HepG2 (cell line): ENCODE measurements around the gene PLEKHG5. TPM values are rescaled to one million over a fixed set of nuclear protein-coding genes. Genes with fewer than 3 reads are reported as not detected.

Source experiments
- GATAD2A ChIP-seq: IDR thresholded peaks from 2 replicates; pipeline ENCODE4 v1.6.1; 2016
- HDAC2 ChIP-seq: sonication (generic); formaldehyde crosslinking; IDR thresholded peaks from 2 replicates; pipeline ENCODE4 v1.4.0; 2020; ENCODE audit warnings: missing genetic modification reagents
- HES4 ChIP-seq: sonication (generic); formaldehyde crosslinking; IDR thresholded peaks from 2 replicates; pipeline ENCODE4 v1.9.0; 2021; ENCODE audit warnings: mild to moderate bottlenecking, missing genetic modification reagents, borderline replicate concordance
- HNF4A ChIP-seq: sonication (generic); formaldehyde crosslinking; IDR thresholded peaks from 2 replicates; pipeline ENCODE4 v1.4.0; 2020; ENCODE audit warnings: missing genetic modification reagents
- MAX ChIP-seq: IDR thresholded peaks from 2 replicates; pipeline ENCODE4 v1.6.1; 2012; ENCODE audit warnings: inconsistent platforms
- MYC ChIP-seq: sonication (generic); formaldehyde crosslinking; IDR thresholded peaks from 2 replicates; pipeline ENCODE4 v1.9.0; 2021; ENCODE audit warnings: missing genetic modification reagents, borderline replicate concordance
- PITX1 ChIP-seq: sonication (generic); formaldehyde crosslinking; IDR thresholded peaks from 2 replicates; pipeline ENCODE4 v1.5.1; 2020; ENCODE audit warnings: mild to moderate bottlenecking, missing genetic modification reagents
- RXRB ChIP-seq: IDR thresholded peaks from 2 replicates; pipeline ENCODE4 v1.6.1; 2016; ENCODE audit warnings: borderline replicate concordance, missing genetic modification reagents, missing compliant biosample characterization
- SMAD9 ChIP-seq: sonication (generic); formaldehyde crosslinking; IDR thresholded peaks from 2 replicates; pipeline ENCODE4 v1.5.1; 2020; ENCODE audit warnings: mild to moderate bottlenecking, missing genetic modification reagents
- SRSF1 ChIP-seq: fragments of 200-400 bp; formaldehyde crosslinking; optimal IDR thresholded peaks from 2 replicates; pipeline ENCODE3; 2017; ENCODE audit warnings: mild to moderate bottlenecking, low read depth, low read length, moderate library complexity
- ZNF281 ChIP-seq: sonication (generic); formaldehyde crosslinking; IDR thresholded peaks from 2 replicates; pipeline ENCODE4 v1.4.0; 2020; ENCODE audit warnings: missing genetic modification reagents, borderline replicate concordance
- ZNF558 ChIP-seq: sonication (generic); formaldehyde crosslinking; IDR thresholded peaks from 2 replicates; pipeline ENCODE4 v1.9.0; 2022; ENCODE audit warnings: mild to moderate bottlenecking, missing genetic modification reagents, borderline replicate concordance
- polyA plus RNA-seq, 8 experiments: library from polyadenylated mRNA; depleted of rRNA in 3 of 8; stranded (reverse) in 7 of 8; unstranded in 1 of 8; fragments of >200 nt; fragmentation: Illumina TruSeq in 4 of 8; extraction: Trizol in 4 of 8; gene quantifications; 2 replicates each; pipeline versions ENCODE4 v1.2.1 to v1.2.3, GENCODE V29; 2011 to 2016; ENCODE audit warnings: low read depth in 4 of 8, missing spikeins in 1 of 8, mixed read lengths in 1 of 8; ENCODE audit not compliant: insufficient read depth in 1 of 8
- total RNA-seq, 5 experiments: library from RNA; depleted of rRNA; stranded (reverse); fragments of >200 nt; fragmentation: Illumina TruSeq; extraction: Trizol; gene quantifications; 2 replicates each; pipeline ENCODE4 v1.2.3, GENCODE V29; 2016; ENCODE audit warnings: low read depth in 1 of 5
- TF ChIP-seq, protein P1 (sequence below): IDR thresholded peaks from 2 replicates; pipeline ENCODE4 v1.6.1; 2016; ENCODE audit warnings: mild to moderate bottlenecking
- TF ChIP-seq, protein P2 (sequence below): sonication (generic); formaldehyde crosslinking; IDR thresholded peaks from 2 replicates; pipeline ENCODE4 v1.4.0; 2020; ENCODE audit warnings: missing genetic modification reagents, borderline replicate concordance
- TF ChIP-seq, protein P3 (sequence below): sonication (generic); formaldehyde crosslinking; IDR thresholded peaks from 2 replicates; pipeline ENCODE4 v1.8.0; 2022; ENCODE audit warnings: mild to moderate bottlenecking, missing genetic modification reagents
- TF ChIP-seq, protein P4 (sequence below): sonication (generic); formaldehyde crosslinking; IDR thresholded peaks from 2 replicates; pipeline ENCODE4 v1.5.1; 2020; ENCODE audit warnings: mild to moderate bottlenecking, moderate library complexity, missing genetic modification reagents

The PLEKHG5 gene
- total and polyA plus RNA-seq, 2 of the 13 experiments (the other 11 are each of a cell fraction or from before 2014, with no cell fraction given): 1.9 to 3.5 TPM

GRCh38 chr1:6512245-6512907 is 20.9 kb upstream of the PLEKHG5 start (continued):
- TF ChIP-seq ZNF281 (CRISPR knock-in tag) (peak; percentile 87), HNF4A (CRISPR knock-in tag) (peak; percentile 82), PITX1 (peak; percentile 66; the same call in 1 of the 2 replicates), ZNF558 (0 out of 2 replicates have a peak, but pooled peaks have one; percentile 49), MYC (CRISPR knock-in tag) (peak; percentile 55; the same call in 1 of the 2 replicates), RXRB (peak; percentile 32; the same call in 1 of the 2 replicates), GATAD2A (peak; percentile 48), SRSF1 (peak; percentile 17), HES4 (0 out of 2 replicates have a peak, but pooled peaks have one; percentile 39), SMAD9 (CRISPR knock-in tag) (no peak), HDAC2 (CRISPR knock-in tag) (0 out of 2 replicates have a peak, but pooled peaks have one; percentile 7), MAX (0 out of 2 replicates have a peak, but pooled peaks have one; percentile 59)
- TF ChIP-seq, protein P1, sequence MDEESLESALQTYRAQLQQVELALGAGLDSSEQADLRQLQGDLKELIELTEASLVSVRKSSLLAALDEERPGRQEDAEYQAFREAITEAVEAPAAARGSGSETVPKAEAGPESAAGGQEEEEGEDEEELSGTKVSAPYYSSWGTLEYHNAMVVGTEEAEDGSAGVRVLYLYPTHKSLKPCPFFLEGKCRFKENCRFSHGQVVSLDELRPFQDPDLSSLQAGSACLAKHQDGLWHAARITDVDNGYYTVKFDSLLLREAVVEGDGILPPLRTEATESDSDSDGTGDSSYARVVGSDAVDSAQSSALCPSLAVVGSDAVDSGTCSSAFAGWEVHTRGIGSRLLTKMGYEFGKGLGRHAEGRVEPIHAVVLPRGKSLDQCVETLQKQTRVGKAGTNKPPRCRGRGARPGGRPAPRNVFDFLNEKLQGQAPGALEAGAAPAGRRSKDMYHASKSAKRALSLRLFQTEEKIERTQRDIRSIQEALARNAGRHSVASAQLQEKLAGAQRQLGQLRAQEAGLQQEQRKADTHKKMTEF: 0 out of 2 replicates have a peak, but pooled peaks have one; percentile 12
- TF ChIP-seq, protein P2, sequence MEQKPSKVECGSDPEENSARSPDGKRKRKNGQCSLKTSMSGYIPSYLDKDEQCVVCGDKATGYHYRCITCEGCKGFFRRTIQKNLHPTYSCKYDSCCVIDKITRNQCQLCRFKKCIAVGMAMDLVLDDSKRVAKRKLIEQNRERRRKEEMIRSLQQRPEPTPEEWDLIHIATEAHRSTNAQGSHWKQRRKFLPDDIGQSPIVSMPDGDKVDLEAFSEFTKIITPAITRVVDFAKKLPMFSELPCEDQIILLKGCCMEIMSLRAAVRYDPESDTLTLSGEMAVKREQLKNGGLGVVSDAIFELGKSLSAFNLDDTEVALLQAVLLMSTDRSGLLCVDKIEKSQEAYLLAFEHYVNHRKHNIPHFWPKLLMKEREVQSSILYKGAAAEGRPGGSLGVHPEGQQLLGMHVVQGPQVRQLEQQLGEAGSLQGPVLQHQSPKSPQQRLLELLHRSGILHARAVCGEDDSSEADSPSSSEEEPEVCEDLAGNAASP (CRISPR knock-in tag): peak; percentile 72; the same call in 1 of the 2 replicates
- TF ChIP-seq, protein P3, sequence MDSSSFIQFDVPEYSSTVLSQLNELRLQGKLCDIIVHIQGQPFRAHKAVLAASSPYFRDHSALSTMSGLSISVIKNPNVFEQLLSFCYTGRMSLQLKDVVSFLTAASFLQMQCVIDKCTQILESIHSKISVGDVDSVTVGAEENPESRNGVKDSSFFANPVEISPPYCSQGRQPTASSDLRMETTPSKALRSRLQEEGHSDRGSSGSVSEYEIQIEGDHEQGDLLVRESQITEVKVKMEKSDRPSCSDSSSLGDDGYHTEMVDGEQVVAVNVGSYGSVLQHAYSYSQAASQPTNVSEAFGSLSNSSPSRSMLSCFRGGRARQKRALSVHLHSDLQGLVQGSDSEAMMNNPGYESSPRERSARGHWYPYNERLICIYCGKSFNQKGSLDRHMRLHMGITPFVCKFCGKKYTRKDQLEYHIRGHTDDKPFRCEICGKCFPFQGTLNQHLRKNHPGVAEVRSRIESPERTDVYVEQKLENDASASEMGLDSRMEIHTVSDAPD: 0 out of 2 replicates have a peak, but pooled peaks have one; percentile 8
- TF ChIP-seq, protein P4, sequence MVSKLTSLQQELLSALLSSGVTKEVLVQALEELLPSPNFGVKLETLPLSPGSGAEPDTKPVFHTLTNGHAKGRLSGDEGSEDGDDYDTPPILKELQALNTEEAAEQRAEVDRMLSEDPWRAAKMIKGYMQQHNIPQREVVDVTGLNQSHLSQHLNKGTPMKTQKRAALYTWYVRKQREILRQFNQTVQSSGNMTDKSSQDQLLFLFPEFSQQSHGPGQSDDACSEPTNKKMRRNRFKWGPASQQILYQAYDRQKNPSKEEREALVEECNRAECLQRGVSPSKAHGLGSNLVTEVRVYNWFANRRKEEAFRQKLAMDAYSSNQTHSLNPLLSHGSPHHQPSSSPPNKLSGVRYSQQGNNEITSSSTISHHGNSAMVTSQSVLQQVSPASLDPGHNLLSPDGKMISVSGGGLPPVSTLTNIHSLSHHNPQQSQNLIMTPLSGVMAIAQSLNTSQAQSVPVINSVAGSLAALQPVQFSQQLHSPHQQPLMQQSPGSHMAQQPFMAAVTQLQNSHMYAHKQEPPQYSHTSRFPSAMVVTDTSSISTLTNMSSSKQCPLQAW (CRISPR knock-in tag): 0 out of 2 replicates have a peak, but pooled peaks have one; percentile 44
